H1 (cell line): ENCODE results near the gene NCAM1. TPM values are rescaled to one million over a fixed set of nuclear protein-coding genes. Genes with fewer than 3 reads are reported as not detected.

ENCODE experiments used
- CBX5 ChIP-seq: fragments of 300-800, 300-1000 bp; sonication (generic); IDR thresholded peaks from 2 replicates; pipeline ENCODE4 v1.7.1; 2016; ENCODE audit warnings: antibody characterized with exemption, low read length, low read depth
- CHD1 ChIP-seq: IDR thresholded peaks from 2 replicates; pipeline ENCODE4 v1.6.1; 2012; ENCODE audit warnings: low read depth, low read length, improper control_type of control experiment
- CHD2 ChIP-seq: IDR thresholded peaks from 2 replicates; pipeline ENCODE4 v1.6.1; 2012; ENCODE audit warnings: low read length, improper control_type of control experiment
- CHD7 ChIP-seq: fragments of 300-600 bp; sonication (generic); IDR thresholded peaks from 2 replicates; pipeline ENCODE4 v1.7.1; 2012; ENCODE audit warnings: low read length, moderate library complexity, mild to moderate bottlenecking, inconsistent platforms; ENCODE audit not compliant: insufficient replicate concordance
- CTBP2 ChIP-seq: IDR thresholded peaks from 2 replicates; pipeline ENCODE4 v1.7.0; 2011; ENCODE audit warnings: borderline replicate concordance, mild to moderate bottlenecking, moderate library complexity, mixed read lengths, low read length; ENCODE audit not compliant: insufficient read depth, insufficient read length
- HDAC2 ChIP-seq, 2 experiments: fragments of 300-600 bp in 1 of 2; sonication (generic) in 1 of 2; IDR thresholded peaks; 2 replicates each; pipeline ENCODE4 v1.6.1; 2011 to 2012; ENCODE audit warnings: low read depth in 2 of 2, low read length in 2 of 2, mild to moderate bottlenecking in 2 of 2, moderate library complexity in 2 of 2, borderline replicate concordance in 1 of 2, inconsistent platforms in 1 of 2
- POLR2AphosphoS5 ChIP-seq: IDR thresholded peaks from 2 replicates; pipeline ENCODE4 v1.6.1; 2011; ENCODE audit warnings: low read depth, low read length
- SIRT6 ChIP-seq: IDR thresholded peaks from one replicate; pipeline ENCODE4 v1.7.1; 2012; ENCODE audit warnings: low read length, inconsistent platforms
- TAF7 ChIP-seq: optimal IDR thresholded peaks from 2 replicates; pipeline ENCODE3; 2011; ENCODE audit warnings: low read depth, mild to moderate bottlenecking, inconsistent platforms, low read length, moderate library complexity, borderline replicate concordance
- polyA plus RNA-seq, 7 experiments: library from polyadenylated mRNA; depleted of rRNA in 3 of 7; stranded (reverse) in 5 of 7; unstranded in 2 of 7; fragments of >200 nt in 5 of 7; fragments of 200-250 nt in 2 of 7; gene quantifications; 1 replicate in 5 of 7; 2 replicates in 1 of 7; 4 replicates in 1 of 7; pipeline versions ENCODE4 v1.2.1 to v1.2.3, GENCODE V29; 2011 to 2013; ENCODE audit warnings: missing spikeins in 2 of 7, mixed read lengths in 2 of 7
- total RNA-seq: library from RNA; stranded (reverse); fragmentation: NEBNext Ultra II Directional; extraction: Animal tissue kit (Norgen Biotek cat#: 25700); gene quantifications from 2 replicates; pipeline ENCODE4 v1.2.1, GENCODE V29; 2021

The NCAM1 gene
- total and polyA plus RNA-seq, 2 of the 8 experiments (the other 6 are each of a cell fraction or from before 2014, with no cell fraction given): 3.1 to 4.3 TPM

- TF ChIP-seq CTBP2 (no peak), CHD7 (no peak), CHD2 (no peak), CHD1 (no peak), TAF7 (no peak), CBX5 (no peak), SIRT6 (no peak), HDAC2 (IDR thresholded peaks at IDR 0.05; ENCODE audit: borderline replicate concordance in 1 of 2, low read depth in 2 of 2, low read length in 2 of 2) (no peak), POLR2AphosphoS5 (no peak)
Observed at GRCh38 chr11:112941104-112941503, 20.1 kb upstream of the NCAM1 start (continued).
